Panc1 (cell line): ENCODE results near the gene SGK1. TPM values are rescaled to one million over a fixed set of nuclear protein-coding genes. Genes with fewer than 3 reads are reported as not detected.

Experiments used
- ATAC-seq: fragments of 200-7000 bp; cut with Tn5 transposase; 2 replicates; pipeline ENCODE4 v1.9.1; 2020; ENCODE audit warnings: mild to moderate bottlenecking, moderate library complexity
- BruUV-seq: library from RNA; stranded (reverse); fragments of 400-500 nt; replicated peaks from 2 replicates; lab custom pipeline; 2021; lab: Mats Ljungman, UMichigan
- CTCF ChIA-PET: fragments of 300-600 bp; sonication (Branson Sonifier 250); formaldehyde crosslinking; loops from one replicate; lab custom pipeline; 2022; ENCODE audit warnings: antibody characterized with exemption; lab: Charles Lee
- POLR2A ChIA-PET: fragments of 300-600 bp; sonication (Branson Sonifier 250); formaldehyde crosslinking; loops from one replicate; lab custom pipeline; 2022; ENCODE audit warnings: antibody characterized with exemption; lab: Charles Lee
- DNase-seq: peaks from one replicate; pipeline ENCODE4 v3.0.0-alpha.2; 2010; ENCODE audit warnings: low read depth, low spot score
- H3K27ac ChIP-seq: 2 replicates; pipeline ENCODE4 v1.5.1; 2011; ENCODE audit warnings: mild to moderate bottlenecking, low read length, inconsistent platforms
- H3K27me3 ChIP-seq: fragments of 200-500 bp; sonication (Bioruptor generic); 2 replicates; pipeline ENCODE4 v1.6.0; 2014; ENCODE audit warnings: low read length, inconsistent platforms; ENCODE audit not compliant: control insufficient read depth, insufficient read depth
- H3K36me3 ChIP-seq: fragments of 200-500 bp; sonication (Bioruptor generic); 2 replicates; pipeline ENCODE4 v1.5.1; 2014; ENCODE audit warnings: inconsistent platforms, mild to moderate bottlenecking, low read length, moderate library complexity; ENCODE audit not compliant: control insufficient read depth, insufficient read depth
- H3K4me1 ChIP-seq: 2 replicates; pipeline ENCODE4 v1.5.1; 2011; ENCODE audit warnings: inconsistent platforms, mild to moderate bottlenecking, low read length, moderate library complexity; ENCODE audit not compliant: control insufficient read depth, insufficient read depth
- H3K4me3 ChIP-seq, 2 experiments: 2 replicates each; pipeline ENCODE4 v1.5.1; 2011 to 2012; ENCODE audit warnings: low read depth in 2 of 2, low read length in 2 of 2, mild to moderate bottlenecking in 2 of 2, inconsistent platforms in 1 of 2, moderate library complexity in 1 of 2
- H3K9me3 ChIP-seq: fragments of 200-500 bp; sonication (Bioruptor generic); 2 replicates; pipeline ENCODE4 v1.5.1; 2014; ENCODE audit warnings: low read depth, mild to moderate bottlenecking, inconsistent platforms, low read length, moderate library complexity; ENCODE audit not compliant: control insufficient read depth, insufficient read depth
- CTCF ChIP-seq: fragments of 450-650 bp; IDR thresholded peaks from 2 replicates; pipeline ENCODE4 v1.5.1; 2017; ENCODE audit warnings: mild to moderate bottlenecking
- POLR2AphosphoS5 ChIP-seq: IDR thresholded peaks from 2 replicates; pipeline ENCODE4 v1.6.1; 2012; ENCODE audit warnings: mild to moderate bottlenecking, low read depth, low read length, moderate library complexity
- REST ChIP-seq, 2 experiments: IDR thresholded peaks; 2 replicates each; pipeline ENCODE4 v1.6.1; 2011 to 2012; ENCODE audit warnings: low read depth in 2 of 2, control low read depth in 1 of 2, low read length in 1 of 2, mild to moderate bottlenecking in 1 of 2, moderate library complexity in 1 of 2; ENCODE audit not compliant: insufficient read depth in 1 of 2
- SIN3A ChIP-seq: IDR thresholded peaks from 2 replicates; pipeline ENCODE4 v1.6.1; 2012; ENCODE audit warnings: low read depth, mild to moderate bottlenecking, low read length, moderate library complexity, borderline replicate concordance; ENCODE audit not compliant: insufficient read depth
- TCF7L2 ChIP-seq: IDR thresholded peaks from 2 replicates; pipeline ENCODE4 v1.6.1; 2011; ENCODE audit warnings: mild to moderate bottlenecking, low read depth, low read length, inconsistent platforms
- in situ Hi-C: cut with HindIII; loops from 2 replicates; pipeline ENCODE4 v1.10.0; 2016; ENCODE audit warnings: low sequenced_read_pairs, low pct_unique_long_range_greater_than_20kb
- intact Hi-C: fragments of 100-400 bp; cut with micrococcal nuclease; formaldehyde crosslinking; loops from one replicate; pipeline ENCODE4 v1.10.0; 2022; ENCODE audit not compliant: unreplicated experiment
- total RNA-seq: library from RNA; stranded (reverse); gene quantifications from one replicate; pipeline ENCODE4 v1.2.1, GENCODE V29; 2021; ENCODE audit not compliant: unreplicated experiment

Gene SGK1
- total RNA-seq, 1 experiment from 2014 or later, result 7.5 TPM

GRCh38 chr6:134330555-134330954 lies 12.6 kb upstream of the SGK1 start:
- intact Hi-C loops (no loop called here), in situ Hi-C loops (no loop called here)
- no TSS peak for BruUV-seq
- Histone ChIP-seq H3K36me3 (no peaks in the 10 kb centered on the region), H3K4me1 (no peaks in the 10 kb centered on the region), H3K27me3 (no peaks in the 10 kb centered on the region), H3K9me3 (no peaks in the 10 kb centered on the region), H3K4me3 (no peak overlapping the region), H3K27ac (no peak overlapping the region)
- ChIA-PET CTCF (no interaction called here), POLR2A (no interaction called here)
- TF ChIP-seq CTCF (no peak), POLR2AphosphoS5 (no peak), SIN3A (no peak), REST (IDR thresholded peaks at IDR 0.05; ENCODE audit: insufficient read depth in 1 of 2, low read depth in 2 of 2, low read length in 1 of 2) (no peak), TCF7L2 (no peak)
- no peak for ATAC-seq
- no peak for DNase-seq

GRCh38 chr6:134328792-134329191 lies 10.9 kb upstream of the SGK1 start:
- Histone ChIP-seq H3K4me1 (no peaks in the 10 kb centered on the region), H3K27ac (no peak overlapping the region), H3K4me3 (no peak overlapping the region), H3K9me3 (no peaks in the 10 kb centered on the region), H3K36me3 (no peaks in the 10 kb centered on the region), H3K27me3 (no peaks in the 10 kb centered on the region)
- intact Hi-C loops, result no loop called here
- no TSS peak for BruUV-seq
- DNase-seq (no peak), ATAC-seq (no peak)
- no peak for TF ChIP-seq POLR2AphosphoS5
- TF ChIP-seq REST (IDR thresholded peaks at IDR 0.05; ENCODE audit: insufficient read depth in 1 of 2, low read depth in 2 of 2, low read length in 1 of 2), result no peak
- no peak for TF ChIP-seq CTCF
- no peak for TF ChIP-seq TCF7L2
- TF ChIP-seq SIN3A, result no peak
- in situ Hi-C loops, result no loop called here
- ChIA-PET CTCF (no interaction called here), POLR2A (no interaction called here)
